Breast epithelium (tissue), 3 donors: ENCODE measurements around the gene FLNB.

Experiments
- POLR2A ChIP-seq: fragments of 450-650 bp; IDR thresholded peaks from one replicate; pipeline ENCODE4 v1.6.1; 2016; ENCODE audit warnings: antibody characterized with exemption, mild to moderate bottlenecking, moderate library complexity
- POLR2AphosphoS5 ChIP-seq, 3 donors: sonication (generic); formaldehyde crosslinking; IDR thresholded peaks; one replicate each; pipeline ENCODE4 v1.6.1; 2017; ENCODE audit warnings: antibody characterized with exemption in 3 of 3
- TF ChIP-seq, protein P1 (sequence below), 3 donors: fragments of 450-650 bp; IDR thresholded peaks; one replicate each; pipeline ENCODE4 v1.5.1; 2016 to 2017; ENCODE audit warnings: antibody characterized with exemption in 3 of 3, mild to moderate bottlenecking in 3 of 3, moderate library complexity in 3 of 3

GRCh38 chr3:58180099-58180880 lies 172.1 kb downstream of the FLNB start:
- TF ChIP-seq, protein P1, sequence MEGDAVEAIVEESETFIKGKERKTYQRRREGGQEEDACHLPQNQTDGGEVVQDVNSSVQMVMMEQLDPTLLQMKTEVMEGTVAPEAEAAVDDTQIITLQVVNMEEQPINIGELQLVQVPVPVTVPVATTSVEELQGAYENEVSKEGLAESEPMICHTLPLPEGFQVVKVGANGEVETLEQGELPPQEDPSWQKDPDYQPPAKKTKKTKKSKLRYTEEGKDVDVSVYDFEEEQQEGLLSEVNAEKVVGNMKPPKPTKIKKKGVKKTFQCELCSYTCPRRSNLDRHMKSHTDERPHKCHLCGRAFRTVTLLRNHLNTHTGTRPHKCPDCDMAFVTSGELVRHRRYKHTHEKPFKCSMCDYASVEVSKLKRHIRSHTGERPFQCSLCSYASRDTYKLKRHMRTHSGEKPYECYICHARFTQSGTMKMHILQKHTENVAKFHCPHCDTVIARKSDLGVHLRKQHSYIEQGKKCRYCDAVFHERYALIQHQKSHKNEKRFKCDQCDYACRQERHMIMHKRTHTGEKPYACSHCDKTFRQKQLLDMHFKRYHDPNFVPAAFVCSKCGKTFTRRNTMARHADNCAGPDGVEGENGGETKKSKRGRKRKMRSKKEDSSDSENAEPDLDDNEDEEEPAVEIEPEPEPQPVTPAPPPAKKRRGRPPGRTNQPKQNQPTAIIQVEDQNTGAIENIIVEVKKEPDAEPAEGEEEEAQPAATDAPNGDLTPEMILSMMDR (IDR thresholded peaks at IDR 0.05), result no peak
- TF ChIP-seq POLR2A (no peak), POLR2AphosphoS5 (IDR thresholded peaks at IDR 0.05) (no peak)
